ENCODE measurements around the gene ESD. TPM values are rescaled to one million over a fixed set of nuclear protein-coding genes. Genes with fewer than 3 reads are reported as not detected.

ESD gene
- total RNA-seq, 3 donors from 2014 or later = 110 to 151 (median 118) TPM

- Histone ChIP-seq H3K27ac (no peak overlapping the region), H3K4me1 (no peaks in the 10 kb centered on the region), H3K4me3 (no peak overlapping the region), H3K36me3 (no peaks in the 10 kb centered on the region), H3K27me3 (no peaks in the 10 kb centered on the region), H3K9me3 (no peaks in the 10 kb centered on the region)
- DNase-seq (ENCODE audit: low spot score in 2 of 2) = no peak
- no peak for TF ChIP-seq POLR2A (IDR thresholded peaks at IDR 0.05)
- TF ChIP-seq, protein P1, sequence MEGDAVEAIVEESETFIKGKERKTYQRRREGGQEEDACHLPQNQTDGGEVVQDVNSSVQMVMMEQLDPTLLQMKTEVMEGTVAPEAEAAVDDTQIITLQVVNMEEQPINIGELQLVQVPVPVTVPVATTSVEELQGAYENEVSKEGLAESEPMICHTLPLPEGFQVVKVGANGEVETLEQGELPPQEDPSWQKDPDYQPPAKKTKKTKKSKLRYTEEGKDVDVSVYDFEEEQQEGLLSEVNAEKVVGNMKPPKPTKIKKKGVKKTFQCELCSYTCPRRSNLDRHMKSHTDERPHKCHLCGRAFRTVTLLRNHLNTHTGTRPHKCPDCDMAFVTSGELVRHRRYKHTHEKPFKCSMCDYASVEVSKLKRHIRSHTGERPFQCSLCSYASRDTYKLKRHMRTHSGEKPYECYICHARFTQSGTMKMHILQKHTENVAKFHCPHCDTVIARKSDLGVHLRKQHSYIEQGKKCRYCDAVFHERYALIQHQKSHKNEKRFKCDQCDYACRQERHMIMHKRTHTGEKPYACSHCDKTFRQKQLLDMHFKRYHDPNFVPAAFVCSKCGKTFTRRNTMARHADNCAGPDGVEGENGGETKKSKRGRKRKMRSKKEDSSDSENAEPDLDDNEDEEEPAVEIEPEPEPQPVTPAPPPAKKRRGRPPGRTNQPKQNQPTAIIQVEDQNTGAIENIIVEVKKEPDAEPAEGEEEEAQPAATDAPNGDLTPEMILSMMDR (IDR thresholded peaks at IDR 0.05) = no peak
- no peak for TF ChIP-seq POLR2AphosphoS5 (IDR thresholded peaks at IDR 0.05)
- intact Hi-C loops (cut with DNase I; ENCODE audit: low total_unique reads) = no loop called here
Measured at GRCh38 chr13:46839399-46839798, 42.4 kb upstream of the ESD start.

- TF ChIP-seq, protein P1 (IDR thresholded peaks at IDR 0.05) = no peak
- TF ChIP-seq POLR2A (IDR thresholded peaks at IDR 0.05) = no peak
- no peak for TF ChIP-seq POLR2AphosphoS5 (IDR thresholded peaks at IDR 0.05)
- Histone ChIP-seq H3K4me1 (no peaks in the 10 kb centered on the region), H3K4me3 (no peak overlapping the region), H3K36me3 (no peaks in the 10 kb centered on the region), H3K27me3 (no peaks in the 10 kb centered on the region), H3K9me3 (no peaks in the 10 kb centered on the region), H3K27ac (no peak overlapping the region)
- no peak for DNase-seq (ENCODE audit: low spot score in 2 of 2)
- intact Hi-C loops (cut with DNase I; ENCODE audit: low total_unique reads) = no loop called here
Measured at GRCh38 chr13:46834657-46835056, 37.7 kb upstream of the ESD start.

DNA sequence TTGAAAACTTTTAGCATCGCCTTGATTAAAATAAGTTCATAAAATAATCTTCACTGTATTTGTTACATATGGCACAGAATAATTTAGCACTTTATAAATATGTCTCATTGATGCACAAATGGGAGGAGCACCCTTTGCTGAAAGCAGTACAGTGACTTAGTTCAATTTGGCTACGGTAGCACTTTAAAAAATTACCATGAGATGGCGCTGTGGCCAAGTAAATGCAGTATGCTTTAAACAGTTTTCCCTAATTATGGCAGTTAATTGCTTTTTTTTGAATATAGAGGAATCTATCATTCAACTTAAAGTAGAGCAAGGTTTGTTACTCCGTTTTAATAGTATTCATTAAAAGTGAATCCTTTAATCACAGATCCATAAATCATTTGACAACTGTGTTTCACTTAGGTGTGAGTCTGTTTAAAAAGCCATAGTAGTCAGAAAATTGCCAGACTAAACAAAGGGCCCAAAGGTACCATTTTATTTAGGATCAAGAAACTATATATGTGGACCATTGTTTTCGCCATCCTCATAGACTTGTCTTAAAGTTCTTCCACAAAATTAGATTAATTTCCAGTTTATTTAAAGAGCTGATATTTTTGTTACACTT is 34.7 kb upstream of the ESD start:
- TF ChIP-seq, protein P1 (IDR thresholded peaks at IDR 0.05) = peak; percentile 44 to 64 (median 59)
- no peak for TF ChIP-seq POLR2AphosphoS5 (IDR thresholded peaks at IDR 0.05)
- intact Hi-C loops (cut with DNase I; ENCODE audit: low total_unique reads) = no loop called here
- H3K9me3 ChIP-seq = no peaks in the 10 kb centered on the region
- H3K27ac ChIP-seq = no peak overlapping the region
- no peak overlapping the region for H3K4me3 ChIP-seq
- no peaks in the 10 kb centered on the region for H3K27me3 ChIP-seq
- no peaks in the 10 kb centered on the region for H3K4me1 ChIP-seq
- no peaks in the 10 kb centered on the region for H3K36me3 ChIP-seq
- DNase-seq (ENCODE audit: low spot score in 2 of 2) = no peak

DNA sequence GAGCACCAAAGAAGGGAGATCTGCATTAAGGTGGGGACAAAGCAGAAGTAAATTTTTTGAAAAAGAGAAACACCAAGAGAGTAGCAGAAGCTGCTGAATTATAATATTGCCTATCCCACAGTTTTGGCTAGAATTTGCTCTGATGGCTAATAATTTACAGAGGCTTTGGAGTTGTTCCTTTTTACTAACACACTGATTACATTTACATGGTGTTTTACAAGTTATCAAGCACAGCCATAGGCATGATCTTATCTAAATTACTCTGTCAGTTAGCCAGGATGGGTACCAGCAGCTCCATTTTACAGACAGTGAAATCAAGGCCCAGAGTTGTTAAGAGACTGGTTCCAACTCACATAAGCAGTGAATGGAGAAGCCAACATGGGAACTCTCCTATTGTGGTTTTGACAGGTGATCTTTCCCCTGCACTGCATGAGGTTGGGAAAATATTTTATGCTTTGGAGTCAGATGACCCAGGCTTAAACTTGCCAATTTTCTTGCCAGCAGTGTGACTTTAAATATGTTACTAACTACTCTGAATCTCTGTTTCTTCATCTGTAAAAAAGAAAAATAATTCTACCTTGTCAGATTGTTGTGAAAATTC is 33.5 kb upstream of the ESD start:
- no peaks in the 10 kb centered on the region for H3K9me3 ChIP-seq
- H3K27me3 ChIP-seq = no peaks in the 10 kb centered on the region
- H3K27ac ChIP-seq = no peak overlapping the region
- H3K36me3 ChIP-seq = no peaks in the 10 kb centered on the region
- no peak overlapping the region for H3K4me3 ChIP-seq
- no peaks in the 10 kb centered on the region for H3K4me1 ChIP-seq
- TF ChIP-seq, protein P1 (IDR thresholded peaks at IDR 0.05) = no peak
- no peak for TF ChIP-seq POLR2AphosphoS5 (IDR thresholded peaks at IDR 0.05)
- no peak for TF ChIP-seq POLR2A (IDR thresholded peaks at IDR 0.05)
- intact Hi-C loops (cut with DNase I; ENCODE audit: low total_unique reads) = no loop called here
- no peak for DNase-seq (ENCODE audit: low spot score in 2 of 2)

- Histone ChIP-seq H3K4me3 (no peak overlapping the region), H3K9me3 (no peaks in the 10 kb centered on the region), H3K4me1 (no peaks in the 10 kb centered on the region), H3K36me3 (no peaks in the 10 kb centered on the region), H3K27ac (no peak overlapping the region), H3K27me3 (no peaks in the 10 kb centered on the region)
- TF ChIP-seq, protein P1 (IDR thresholded peaks at IDR 0.05) = no peak
- TF ChIP-seq POLR2A (IDR thresholded peaks at IDR 0.05) (no peak), POLR2AphosphoS5 (IDR thresholded peaks at IDR 0.05) (no peak)
- intact Hi-C loops (cut with DNase I; ENCODE audit: low total_unique reads) = no loop called here
- DNase-seq (ENCODE audit: low spot score in 2 of 2) = no peak
Measured at GRCh38 chr13:46822551-46822950, 25.6 kb upstream of the ESD start.
